H1 (cell line): Measurements from ENCODE around the gene CHRNA1. TPM values are rescaled to one million over a fixed set of nuclear protein-coding genes. Genes with fewer than 3 reads are reported as not detected.

Experiments used
- CTCF ChIA-PET: fragments of 300-600 bp; sonication (Branson Sonifier 250); formaldehyde crosslinking; loops from one replicate; lab custom pipeline; 2021; ENCODE audit not compliant: partially characterized antibody; lab: Charles Lee
- POLR2A ChIA-PET: fragments of 300-600 bp; sonication (Branson Sonifier 250); formaldehyde crosslinking; loops from one replicate; lab custom pipeline; 2021; ENCODE audit warnings: inconsistent platforms; ENCODE audit not compliant: partially characterized antibody; lab: Charles Lee
- DNase-seq, 2 experiments: peaks; one replicate each; pipeline versions ENCODE4 v3.0.0 to v3.0.0-alpha.2; 2010 to 2022; ENCODE audit warnings: low spot score in 2 of 2, low read depth in 1 of 2, mixed read lengths in 1 of 2
- FAIRE-seq: peaks from 2 replicates; lab custom pipeline; 2011; peaks lifted over from hg19 to GRCh38; lab: Jason Lieb, UNC
- H2AFZ ChIP-seq: 2 replicates; pipeline ENCODE4 v1.8.1; 2012; ENCODE audit warnings: low read length, inconsistent platforms
- H2AK5ac ChIP-seq: 2 replicates; pipeline ENCODE4 v1.6.1; 2013; ENCODE audit warnings: low read depth, low read length
- H2BK120ac ChIP-seq: replicated peaks from 2 replicates; pipeline ENCODE3; 2013; ENCODE audit warnings: low read depth, low read length, inconsistent platforms
- H2BK12ac ChIP-seq: 2 replicates; pipeline ENCODE4 v1.6.1; 2013; ENCODE audit warnings: low read depth, low read length
- H2BK15ac ChIP-seq: 2 replicates; pipeline ENCODE4 v1.6.1; 2013; ENCODE audit warnings: low read length
- H2BK20ac ChIP-seq: 2 replicates; pipeline ENCODE4 v1.6.1; 2013; ENCODE audit warnings: low read length
- H2BK5ac ChIP-seq: 2 replicates; pipeline ENCODE4 v1.6.1; 2013; ENCODE audit warnings: low read depth, low read length
- H3K14ac ChIP-seq: 2 replicates; pipeline ENCODE4 v1.6.1; 2013; ENCODE audit warnings: inconsistent platforms; ENCODE audit not compliant: insufficient read length
- H3K18ac ChIP-seq: 2 replicates; pipeline ENCODE4 v1.6.1; 2013; ENCODE audit warnings: low read length; ENCODE audit errors: extremely low read depth
- H3K23ac ChIP-seq: 2 replicates; pipeline ENCODE4 v1.6.1; 2013; ENCODE audit warnings: inconsistent platforms; ENCODE audit not compliant: insufficient read length
- H3K23me2 ChIP-seq: 2 replicates; pipeline ENCODE4 v1.6.1; 2013; ENCODE audit warnings: low read depth, low read length
- H3K27ac ChIP-seq: 2 replicates; pipeline ENCODE4 v1.6.1; 2011; ENCODE audit warnings: low read depth, low read length, inconsistent platforms
- H3K27me3 ChIP-seq, 4 experiments: replicated peaks in 1 of 4; 1 replicate in 1 of 4; 2 replicates in 3 of 4; pipeline versions ENCODE4 v1.6.1 to v1.8.1; 2011 to 2013; ENCODE audit warnings: low read length in 3 of 4, mild to moderate bottlenecking in 3 of 4, inconsistent platforms in 2 of 4, mixed read lengths in 2 of 4, moderate library complexity in 1 of 4; ENCODE audit not compliant: control insufficient read depth in 3 of 4, insufficient read depth in 3 of 4; ENCODE audit errors: extremely low read depth in 1 of 4
- H3K36me3 ChIP-seq, 4 experiments: 2 replicates each; pipeline versions ENCODE4 v1.6.1 to v1.8.1; 2011 to 2013; ENCODE audit warnings: mild to moderate bottlenecking in 4 of 4, low read length in 3 of 4, moderate library complexity in 2 of 4, control low read depth in 1 of 4, inconsistent platforms in 1 of 4; ENCODE audit not compliant: insufficient read depth in 4 of 4, control insufficient read depth in 2 of 4
- H3K4ac ChIP-seq: replicated peaks from 2 replicates; pipeline ENCODE3; 2013; ENCODE audit warnings: low read length, low read depth, mixed read lengths, inconsistent platforms; ENCODE audit not compliant: insufficient read length
- H3K4me1 ChIP-seq, 4 experiments: replicated peaks in 1 of 4; 1 replicate in 1 of 4; 2 replicates in 3 of 4; pipeline versions ENCODE4 v1.6.1 to v1.8.1; 2011 to 2013; ENCODE audit warnings: low read length in 3 of 4, inconsistent platforms in 2 of 4, mixed read lengths in 1 of 4; ENCODE audit not compliant: insufficient read depth in 4 of 4, control insufficient read depth in 3 of 4
- H3K4me2 ChIP-seq, 2 experiments: 2 replicates each; pipeline versions ENCODE4 v1.6.1 to v1.8.1; 2011 to 2013; ENCODE audit warnings: low read depth in 2 of 2, low read length in 2 of 2, control low read depth in 1 of 2, inconsistent platforms in 1 of 2, mild to moderate bottlenecking in 1 of 2; ENCODE audit not compliant: insufficient read depth in 1 of 2
- H3K4me3 ChIP-seq, 4 experiments: fragments of 200-600, 300-600 bp in 1 of 4; sonication (generic), shearing (Covaris generic), sonication (Bioruptor Twin) in 1 of 4; 2 replicates each; pipeline versions ENCODE4 v1.5.1 to v1.8.1; 2011 to 2016; ENCODE audit warnings: low read length in 4 of 4, low read depth in 3 of 4, control low read depth in 2 of 4, inconsistent platforms in 2 of 4, mild to moderate bottlenecking in 2 of 4, mixed read lengths in 1 of 4, moderate library complexity in 1 of 4; ENCODE audit not compliant: insufficient read depth in 2 of 4; ENCODE audit errors: extremely low read depth in 1 of 4
- H3K56ac ChIP-seq: replicated peaks from 2 replicates; pipeline ENCODE3; 2013; ENCODE audit warnings: low read depth, mild to moderate bottlenecking, mixed read lengths, low read length, inconsistent platforms; ENCODE audit not compliant: insufficient read length
- H3K79me1 ChIP-seq: 2 replicates; pipeline ENCODE4 v1.6.1; 2013; ENCODE audit warnings: low read depth, low read length, control low read depth
- H3K79me2 ChIP-seq, 2 experiments: 2 replicates each; pipeline versions ENCODE4 v1.6.1 to v1.8.1; 2012 to 2013; ENCODE audit warnings: low read length in 2 of 2, mild to moderate bottlenecking in 2 of 2, inconsistent platforms in 1 of 2; ENCODE audit not compliant: insufficient read depth in 2 of 2, control insufficient read depth in 1 of 2
- H3K9ac ChIP-seq, 4 experiments: replicated peaks in 1 of 4; 1 replicate in 1 of 4; 2 replicates in 3 of 4; pipeline versions ENCODE4 v1.6.1 to v1.8.1; 2011 to 2013; ENCODE audit warnings: low read depth in 3 of 4, low read length in 3 of 4, control low read depth in 2 of 4, mild to moderate bottlenecking in 2 of 4, moderate library complexity in 2 of 4, inconsistent platforms in 1 of 4; ENCODE audit errors: extremely low read depth in 1 of 4
- H3K9me3 ChIP-seq, 2 experiments: 2 replicates each; pipeline versions ENCODE4 v1.6.1 to v1.8.1; 2012 to 2013; ENCODE audit warnings: mild to moderate bottlenecking in 2 of 2, moderate library complexity in 2 of 2, control low read depth in 1 of 2, inconsistent platforms in 1 of 2, low read depth in 1 of 2, low read length in 1 of 2, mixed read lengths in 1 of 2; ENCODE audit not compliant: insufficient read depth in 2 of 2
- H4K20me1 ChIP-seq, 2 experiments: replicated peaks in 1 of 2; 2 replicates each; pipeline versions ENCODE3 to v1.8.1; 2011 to 2013; ENCODE audit warnings: inconsistent platforms in 2 of 2, low read length in 2 of 2, mild to moderate bottlenecking in 1 of 2; ENCODE audit not compliant: insufficient read depth in 2 of 2, control insufficient read depth in 1 of 2
- H4K5ac ChIP-seq: 2 replicates; pipeline ENCODE4 v1.6.1; 2013; ENCODE audit warnings: low read length, low read depth, mixed read lengths, inconsistent platforms; ENCODE audit not compliant: insufficient read length
- H4K8ac ChIP-seq: 2 replicates; pipeline ENCODE4 v1.8.0; 2013; ENCODE audit warnings: mild to moderate bottlenecking, moderate library complexity, low read length, inconsistent platforms; ENCODE audit not compliant: insufficient read depth; ENCODE audit errors: extremely low read depth
- H4K91ac ChIP-seq: replicated peaks from 2 replicates; pipeline ENCODE3; 2013; ENCODE audit warnings: low read length, mixed read lengths, inconsistent platforms; ENCODE audit not compliant: insufficient read length
- ASH2L ChIP-seq: fragments of 200-600, 300-600 bp; sonication (generic); IDR thresholded peaks from one replicate; pipeline ENCODE4 v1.7.1; 2017; ENCODE audit warnings: low read length
- BACH1 ChIP-seq: IDR thresholded peaks from 2 replicates; pipeline ENCODE4 v1.6.1; 2012; ENCODE audit warnings: low read length, improper control_type of control experiment
- BCL11A ChIP-seq, 2 experiments: IDR thresholded peaks; one replicate each; pipeline ENCODE4 v1.6.1; 2011; ENCODE audit warnings: low read depth in 2 of 2, low read length in 2 of 2, mild to moderate bottlenecking in 2 of 2
- CREB1 ChIP-seq: IDR thresholded peaks from 2 replicates; pipeline ENCODE4 v1.6.1; 2012; ENCODE audit warnings: inconsistent platforms
- EGR1 ChIP-seq: IDR thresholded peaks from 2 replicates; pipeline ENCODE4 v1.6.1; 2011; ENCODE audit warnings: low read depth, low read length, borderline replicate concordance
- EZH2 ChIP-seq: fragments of 200-600 bp; sonication (generic); IDR thresholded peaks from 2 replicates; pipeline ENCODE4 v1.7.1; 2012; ENCODE audit warnings: low read depth, mild to moderate bottlenecking, moderate library complexity, low read length, inconsistent platforms; ENCODE audit not compliant: severe bottlenecking
- HDAC2 ChIP-seq, 2 experiments: fragments of 300-600 bp in 1 of 2; sonication (generic) in 1 of 2; IDR thresholded peaks; 2 replicates each; pipeline ENCODE4 v1.6.1; 2011 to 2012; ENCODE audit warnings: low read depth in 2 of 2, low read length in 2 of 2, mild to moderate bottlenecking in 2 of 2, moderate library complexity in 2 of 2, borderline replicate concordance in 1 of 2, inconsistent platforms in 1 of 2
- HDAC6 ChIP-seq: IDR thresholded peaks from one replicate; pipeline ENCODE4 v1.7.1; 2012; ENCODE audit warnings: low read depth, mild to moderate bottlenecking, inconsistent platforms, low read length, moderate library complexity
- JUND ChIP-seq: IDR thresholded peaks from 2 replicates; pipeline ENCODE4 v1.6.1; 2011; ENCODE audit warnings: mild to moderate bottlenecking, improper control_type of control experiment, low read length
- KDM1A ChIP-seq: fragments of 200-600, 300-600 bp; sonication (generic); IDR thresholded peaks from 2 replicates; pipeline ENCODE4 v1.7.1; 2016; ENCODE audit warnings: mild to moderate bottlenecking, low read length, borderline replicate concordance
- NANOG ChIP-seq: IDR thresholded peaks from 2 replicates; pipeline ENCODE4 v1.6.1; 2011; ENCODE audit warnings: low read length, low read depth, mild to moderate bottlenecking, inconsistent platforms; ENCODE audit not compliant: insufficient read depth, poor library complexity, severe bottlenecking
- SP1 ChIP-seq: IDR thresholded peaks from 2 replicates; pipeline ENCODE4 v1.6.1; 2011; ENCODE audit warnings: low read depth, low read length
- TAF1 ChIP-seq: IDR thresholded peaks from 2 replicates; pipeline ENCODE4 v1.6.1; 2011; ENCODE audit warnings: mild to moderate bottlenecking, low read depth, low read length
- YY1 ChIP-seq: IDR thresholded peaks from 2 replicates; pipeline ENCODE4 v1.6.1; 2011; ENCODE audit warnings: low read depth, mild to moderate bottlenecking, low read length
- whole genome bisulfite sequencing, 2 experiments: shearing (Covaris generic) in 1 of 2; methylation state at CpG; one replicate each; pipeline versions ENCODE4 v1.1.6 to v1.1.7; 2013 to 2015; ENCODE audit warnings: low lambda C conversion rate in 2 of 2, mixed read lengths in 2 of 2, inconsistent platforms in 1 of 2, low coverage in 1 of 2, missing lambda C conversion rate in 1 of 2; ENCODE audit not compliant: insufficient replicate concordance in 2 of 2, insufficient coverage in 1 of 2, insufficient read length in 1 of 2; ENCODE audit errors: extremely low coverage in 1 of 2, missing lambda C conversion rate in 1 of 2; 5-methylcytosine and 5-hydroxymethylcytosine counted together
- polyA plus RNA-seq, 7 experiments: library from polyadenylated mRNA; depleted of rRNA in 3 of 7; stranded (reverse) in 5 of 7; unstranded in 2 of 7; fragments of >200 nt in 5 of 7; fragments of 200-250 nt in 2 of 7; gene quantifications; 1 replicate in 5 of 7; 2 replicates in 1 of 7; 4 replicates in 1 of 7; pipeline versions ENCODE4 v1.2.1 to v1.2.3, GENCODE V29; 2011 to 2013; ENCODE audit warnings: missing spikeins in 2 of 7, mixed read lengths in 2 of 7
- total RNA-seq: library from RNA; stranded (reverse); fragmentation: NEBNext Ultra II Directional; extraction: Animal tissue kit (Norgen Biotek cat#: 25700); gene quantifications from 2 replicates; pipeline ENCODE4 v1.2.1, GENCODE V29; 2021
- TF ChIP-seq, protein P1 (sequence below): IDR thresholded peaks from 2 replicates; pipeline ENCODE4 v1.6.1; 2011; ENCODE audit warnings: low read depth, mild to moderate bottlenecking, low read length; ENCODE audit not compliant: insufficient read depth

The CHRNA1 gene
- total and polyA plus RNA-seq, 2 of the 8 experiments (the other 6 are each of a cell fraction or from before 2014, with no cell fraction given) = 0.11 to 0.15 TPM

DNA sequence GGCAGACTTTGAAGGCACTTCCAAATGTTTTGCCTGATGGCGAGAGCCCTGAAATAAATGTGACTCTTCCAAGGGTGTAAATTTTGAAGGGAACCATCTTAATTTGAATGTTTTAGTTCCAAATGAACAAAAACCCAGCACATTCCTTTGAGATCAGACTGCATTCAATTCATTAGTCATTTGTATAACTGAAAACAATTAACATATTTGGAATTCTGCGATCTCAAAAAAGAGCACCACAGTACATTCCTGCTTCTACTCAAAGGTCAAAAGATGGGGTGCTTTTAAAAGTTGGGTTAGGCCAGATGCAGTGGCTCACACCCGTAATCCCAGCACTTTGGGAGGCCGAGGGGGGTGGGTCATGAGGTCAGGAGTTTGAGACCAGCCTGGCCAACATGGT is 38.2 kb upstream of the CHRNA1 start:
- H2AK5ac ChIP-seq = no peak overlapping the region
- TF ChIP-seq SP1 = no peak
- TF ChIP-seq JUND = no peak
- no peak for TF ChIP-seq EGR1
- no peak for TF ChIP-seq YY1
- no peak for TF ChIP-seq KDM1A
- no peak for TF ChIP-seq ASH2L
- no peak for TF ChIP-seq BACH1
- no peak for TF ChIP-seq EZH2
- TF ChIP-seq HDAC2 (IDR thresholded peaks at IDR 0.05; ENCODE audit: borderline replicate concordance in 1 of 2, low read depth in 2 of 2, low read length in 2 of 2) = no peak
- no peak for TF ChIP-seq CREB1
- no peak for TF ChIP-seq NANOG
- TF ChIP-seq, protein P1, sequence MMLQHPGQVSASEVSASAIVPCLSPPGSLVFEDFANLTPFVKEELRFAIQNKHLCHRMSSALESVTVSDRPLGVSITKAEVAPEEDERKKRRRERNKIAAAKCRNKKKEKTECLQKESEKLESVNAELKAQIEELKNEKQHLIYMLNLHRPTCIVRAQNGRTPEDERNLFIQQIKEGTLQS = no peak
- no peak for TF ChIP-seq BCL11A (IDR thresholded peaks at IDR 0.05; ENCODE audit: low read depth in 2 of 2, low read length in 2 of 2)
- TF ChIP-seq TAF1 = no peak
- TF ChIP-seq HDAC6 = no peak
- no peak for DNase-seq
- H3K56ac ChIP-seq = no peak overlapping the region
- no peak overlapping the region for H3K23ac ChIP-seq
- H2BK12ac ChIP-seq = no peak overlapping the region
- no peaks in the 10 kb centered on the region for H3K79me1 ChIP-seq
- no peak overlapping the region for H4K8ac ChIP-seq
- no peaks in the 10 kb centered on the region for H3K79me2 ChIP-seq
- no peak overlapping the region for H2BK20ac ChIP-seq
- CTCF ChIA-PET = no interaction called here
- no peak overlapping the region for H3K4me3 ChIP-seq
- no peak for FAIRE-seq
- H4K5ac ChIP-seq = no peak overlapping the region
- no peak overlapping the region for H2BK120ac ChIP-seq
- no peak overlapping the region for H4K91ac ChIP-seq
- peaks cover 0 to 1% (median 0%) of the 10 kb centered on the region in 4 experiments; a peak in 1 of 7 replicates for H3K27me3 ChIP-seq
- H2BK15ac ChIP-seq = no peak overlapping the region
- H2AFZ ChIP-seq = no peak overlapping the region
- H3K27ac ChIP-seq = no peak overlapping the region
- H3K18ac ChIP-seq = no peak overlapping the region
- H3K36me3 ChIP-seq = peaks cover 0 to 40% (median 17%) of the 10 kb centered on the region in 4 experiments; a peak in 7 of 8 replicates
- no peak overlapping the region for H3K14ac ChIP-seq
- no peak overlapping the region for H3K9ac ChIP-seq
- H3K9me3 ChIP-seq = no peaks in the 10 kb centered on the region
- no peak overlapping the region for H3K4ac ChIP-seq
- H3K4me1 ChIP-seq = 0 out of 7 replicates have a peak, but pooled peaks cover 0 to 2% (median 0%) of the 10 kb centered on the region in 4 experiments
- H4K20me1 ChIP-seq = no peaks in the 10 kb centered on the region
- POLR2A ChIA-PET = no interaction called here
- H3K4me2 ChIP-seq = no peak overlapping the region
- WGBS, 2 experiments = 78% methylated on average over 4 of the region's 4 CpGs; no CpG with 5 or more reads in 1 of the 2 experiments
- H2BK5ac ChIP-seq = no peak overlapping the region
- H3K23me2 ChIP-seq = no peaks in the 10 kb centered on the region; the same call in 1 of the 2 replicates
